Lower leg skin (tissue), 3 donors: ENCODE data around the gene ERMN.

Experiments used
- POLR2A ChIP-seq, 2 donors: fragments of 450-650 bp; IDR thresholded peaks; one replicate each; pipeline ENCODE4 v1.6.1; 2016 to 2017; ENCODE audit warnings: antibody characterized with exemption in 2 of 2, mild to moderate bottlenecking in 1 of 2, moderate library complexity in 1 of 2
- TF ChIP-seq, protein P1 (sequence below), 3 donors: fragments of 450-650 bp; IDR thresholded peaks; one replicate each; pipeline ENCODE4 v1.5.1; 2016; ENCODE audit warnings: antibody characterized with exemption in 3 of 3, mild to moderate bottlenecking in 3 of 3, moderate library complexity in 2 of 3

DNA sequence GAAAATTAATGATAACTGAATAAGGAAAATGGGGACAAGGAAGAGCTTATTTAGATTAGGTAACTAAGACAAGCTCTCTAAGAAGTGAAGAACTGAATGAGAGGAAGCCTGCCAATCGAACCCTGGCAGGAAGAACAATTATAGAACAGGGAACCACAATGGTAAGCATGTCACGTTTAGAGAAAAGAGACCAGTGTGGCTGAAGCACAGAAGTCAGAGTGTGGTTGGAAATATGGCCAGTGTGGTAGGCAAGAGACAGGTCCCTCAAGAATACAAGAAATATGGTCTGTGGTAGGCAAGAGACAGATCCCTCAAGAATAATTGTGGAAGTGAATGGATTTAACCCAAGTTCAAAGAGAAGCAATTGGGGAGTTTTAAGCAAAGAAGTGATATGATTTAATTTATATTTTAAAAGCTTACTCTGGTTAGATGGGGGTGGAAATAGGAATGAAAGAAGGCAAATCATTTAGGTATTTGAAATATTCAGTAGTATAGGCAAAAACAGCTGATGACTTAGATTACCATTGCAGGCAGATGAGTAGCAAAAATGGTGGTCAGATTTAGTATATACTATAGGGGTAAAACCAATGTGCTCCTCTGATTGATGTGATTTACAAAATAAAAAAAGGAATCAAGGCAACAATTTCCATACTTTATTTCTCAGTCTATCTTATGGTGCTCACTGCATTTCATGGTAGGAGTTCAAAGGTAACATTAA lies 38.8 kb upstream of the ERMN start:
- TF ChIP-seq, protein P1, sequence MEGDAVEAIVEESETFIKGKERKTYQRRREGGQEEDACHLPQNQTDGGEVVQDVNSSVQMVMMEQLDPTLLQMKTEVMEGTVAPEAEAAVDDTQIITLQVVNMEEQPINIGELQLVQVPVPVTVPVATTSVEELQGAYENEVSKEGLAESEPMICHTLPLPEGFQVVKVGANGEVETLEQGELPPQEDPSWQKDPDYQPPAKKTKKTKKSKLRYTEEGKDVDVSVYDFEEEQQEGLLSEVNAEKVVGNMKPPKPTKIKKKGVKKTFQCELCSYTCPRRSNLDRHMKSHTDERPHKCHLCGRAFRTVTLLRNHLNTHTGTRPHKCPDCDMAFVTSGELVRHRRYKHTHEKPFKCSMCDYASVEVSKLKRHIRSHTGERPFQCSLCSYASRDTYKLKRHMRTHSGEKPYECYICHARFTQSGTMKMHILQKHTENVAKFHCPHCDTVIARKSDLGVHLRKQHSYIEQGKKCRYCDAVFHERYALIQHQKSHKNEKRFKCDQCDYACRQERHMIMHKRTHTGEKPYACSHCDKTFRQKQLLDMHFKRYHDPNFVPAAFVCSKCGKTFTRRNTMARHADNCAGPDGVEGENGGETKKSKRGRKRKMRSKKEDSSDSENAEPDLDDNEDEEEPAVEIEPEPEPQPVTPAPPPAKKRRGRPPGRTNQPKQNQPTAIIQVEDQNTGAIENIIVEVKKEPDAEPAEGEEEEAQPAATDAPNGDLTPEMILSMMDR (IDR thresholded peaks at IDR 0.05): no peak
- no peak for TF ChIP-seq POLR2A (IDR thresholded peaks at IDR 0.05)
